Pons (tissue), 1 donor: Measurements from ENCODE around the gene PDE10A.

Experiments used
- DNase-seq: peaks from one replicate; pipeline ENCODE4 v3.0.0-alpha.2; 2016; ENCODE audit warnings: low spot score

Gene PDE10A

DNA sequence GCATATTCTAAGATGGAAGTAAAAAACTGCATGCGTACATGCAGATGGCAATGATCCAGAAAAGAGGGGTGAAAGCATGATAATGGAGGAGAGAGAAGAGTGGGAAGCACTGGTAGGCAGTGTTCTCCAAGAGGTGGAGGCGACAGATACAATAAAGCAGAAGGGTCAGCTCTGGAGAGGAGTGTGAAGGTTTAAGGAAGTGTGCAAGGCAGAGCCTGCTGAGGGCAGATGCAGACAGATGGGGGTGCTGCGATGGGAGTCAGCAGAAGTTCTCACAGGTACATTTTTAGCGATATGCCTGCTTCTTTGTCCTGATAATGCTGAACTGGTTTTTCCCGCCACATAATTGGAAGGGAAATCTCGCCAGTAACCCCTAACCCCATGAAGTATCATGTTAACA is 272.6 kb downstream of the PDE10A start:
- no peak for DNase-seq

DNA sequence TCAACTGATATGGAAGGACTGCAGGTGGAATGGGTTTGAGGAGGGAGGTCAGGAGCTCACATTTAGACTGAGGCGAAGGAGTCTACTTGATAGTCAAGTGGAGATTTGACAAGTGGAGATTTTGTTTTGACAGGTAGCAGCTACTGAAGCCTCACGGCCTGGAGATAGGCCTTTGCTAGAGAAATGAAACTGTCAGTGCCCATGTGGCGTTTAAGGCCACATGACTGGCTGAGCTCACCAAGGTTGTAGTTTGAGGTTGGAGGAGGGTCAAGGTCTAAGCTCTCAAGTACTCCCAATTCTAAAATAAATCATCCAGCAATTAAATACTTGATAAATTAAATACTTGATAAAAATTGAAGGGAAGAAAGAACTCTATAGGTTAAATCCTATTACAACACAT is 273.5 kb downstream of the PDE10A start:
- no peak for DNase-seq

DNA sequence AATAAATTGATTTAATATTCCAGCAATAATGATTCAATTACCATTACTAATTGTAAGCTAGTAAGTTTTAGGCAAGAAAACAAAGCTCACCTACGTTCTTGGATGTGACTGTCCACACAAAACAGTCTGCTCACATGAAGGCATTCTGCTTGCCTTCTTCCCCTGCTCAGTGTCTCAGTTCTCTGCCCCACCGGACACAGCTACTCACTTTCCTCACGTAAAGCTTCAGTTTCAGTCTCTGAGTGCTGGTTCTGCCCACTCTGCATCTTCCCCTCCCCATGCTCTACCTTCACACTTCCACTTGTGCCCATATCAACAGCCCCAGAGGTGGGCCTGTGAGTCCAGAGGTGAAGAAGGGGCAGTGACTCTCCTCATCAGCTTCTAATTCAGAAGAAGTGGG is 279.7 kb downstream of the PDE10A start:
- DNase-seq: no peak

DNA sequence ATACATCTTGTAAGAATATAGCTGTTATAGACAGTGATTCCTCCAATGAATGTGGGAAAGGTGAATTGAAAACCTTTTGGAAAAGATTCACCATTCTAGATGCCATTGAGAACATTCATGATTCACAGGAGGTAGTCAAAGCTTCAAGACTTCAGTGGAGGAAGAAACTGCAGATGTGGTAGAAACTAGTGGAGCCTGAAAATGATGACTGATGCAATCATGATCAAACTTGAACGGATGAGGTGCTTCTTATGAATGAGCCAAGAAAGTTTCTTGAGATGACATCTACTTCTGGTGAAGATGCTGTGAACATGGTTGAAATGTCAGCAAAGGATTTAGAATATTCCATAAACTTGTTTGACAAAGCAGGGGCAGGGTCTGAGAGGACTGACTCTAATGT is 286.9 kb downstream of the PDE10A start:
- no peak for DNase-seq

DNA sequence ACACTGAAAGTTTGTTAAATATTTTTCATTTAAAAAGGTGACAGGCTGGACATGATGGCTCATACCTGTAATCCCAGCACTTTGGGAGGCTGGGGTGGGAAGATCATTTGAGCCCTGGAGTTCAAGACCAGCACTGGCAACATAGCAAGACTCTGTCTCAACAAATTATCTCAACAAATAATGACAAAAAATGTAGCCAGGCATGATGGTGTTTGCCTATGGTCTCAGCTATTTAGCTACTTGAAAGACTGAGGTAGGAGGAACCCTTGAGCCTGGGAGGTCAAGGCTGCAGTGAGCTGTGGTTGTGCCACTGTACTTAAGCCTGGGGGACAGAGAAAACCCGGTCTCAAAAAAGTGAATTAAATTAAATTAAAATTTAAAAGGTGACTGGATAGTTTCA is 297.7 kb downstream of the PDE10A start:
- DNase-seq: no peak

DNA sequence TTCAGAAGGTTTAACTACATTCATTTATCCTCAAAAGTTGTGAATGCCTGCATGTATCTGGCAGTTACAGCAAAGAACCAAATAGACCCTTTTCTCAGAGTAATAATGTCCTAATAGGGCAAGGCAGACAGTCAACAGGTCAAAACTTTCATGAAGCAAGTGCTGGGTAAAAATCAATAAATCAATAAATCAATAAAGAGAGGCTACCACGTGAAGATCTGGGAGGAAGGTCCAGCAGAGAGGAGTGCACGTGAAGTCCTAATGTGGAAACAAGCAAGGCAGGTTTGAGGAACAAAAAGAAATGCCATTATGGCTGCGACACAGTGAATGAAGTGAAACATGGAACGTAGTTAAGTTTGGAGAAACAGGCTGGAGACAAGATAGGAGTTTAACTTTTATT is 317.3 kb downstream of the PDE10A start:
- DNase-seq: no peak

DNA sequence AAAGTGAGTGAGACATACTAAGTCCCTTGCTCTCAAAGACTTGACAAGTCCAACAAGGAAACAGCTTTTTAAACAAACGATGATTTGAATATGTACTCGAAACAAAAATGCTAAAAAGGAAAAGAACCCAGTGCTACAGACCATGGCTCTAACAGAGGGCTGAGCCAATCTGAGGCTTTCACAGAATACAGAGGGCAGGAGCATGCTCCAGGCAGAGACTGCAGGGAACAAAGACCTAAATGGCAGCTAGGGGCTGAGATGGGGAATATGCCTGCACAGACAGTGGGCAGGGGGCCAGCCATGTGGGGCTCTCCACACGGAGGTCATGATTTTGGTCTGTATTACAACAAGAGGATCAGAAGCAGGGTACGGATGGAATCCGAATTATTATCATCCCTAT is 322.5 kb downstream of the PDE10A start:
- DNase-seq: no peak

DNA sequence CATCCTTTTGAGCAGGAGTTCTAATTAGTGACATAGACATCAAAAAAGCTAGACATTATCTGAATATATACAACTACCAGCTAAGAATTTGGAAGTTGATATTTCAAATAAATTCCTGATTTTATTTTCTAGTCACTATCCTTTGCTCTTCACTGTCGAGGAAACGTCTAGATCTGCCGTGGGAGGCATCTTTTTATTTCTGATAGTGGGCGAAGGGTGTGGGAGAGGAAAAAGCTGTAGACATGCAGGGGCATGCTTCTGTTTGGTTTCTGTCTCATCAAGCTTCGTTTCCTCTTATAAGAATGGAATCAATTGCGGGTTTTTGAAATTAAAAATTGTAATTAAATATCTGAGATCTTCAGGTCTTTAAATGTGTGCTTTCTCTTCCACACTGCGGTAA is 337.4 kb downstream of the PDE10A start:
- DNase-seq: no peak

DNA sequence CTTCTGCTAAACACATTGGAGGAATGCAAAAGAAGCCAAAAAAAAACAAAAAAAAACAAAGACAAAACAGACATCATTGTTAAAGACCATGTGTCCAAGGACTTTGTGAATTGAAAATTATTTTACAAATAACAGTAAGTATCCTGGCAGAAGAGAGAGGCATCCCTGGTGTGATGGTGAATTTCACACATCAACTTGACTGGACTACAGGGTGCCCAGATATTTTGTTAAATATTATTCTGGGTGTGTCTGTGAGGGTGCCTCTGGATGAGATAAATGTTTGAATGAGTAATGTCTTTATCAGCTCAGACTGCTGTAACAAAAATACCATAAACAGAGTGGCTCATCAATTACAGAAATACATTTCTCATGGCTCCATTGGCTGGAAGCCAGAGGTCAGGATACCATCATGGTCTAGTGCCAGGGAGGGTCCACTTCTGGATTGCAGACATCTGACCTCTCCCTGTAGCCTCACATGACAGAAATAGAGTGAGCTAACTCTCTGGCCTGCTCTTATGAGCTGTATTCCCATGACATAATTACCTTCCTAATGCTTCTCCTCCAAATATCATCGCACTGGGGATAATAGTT is 341.4 kb downstream of the PDE10A start:
- DNase-seq: no peak

DNA sequence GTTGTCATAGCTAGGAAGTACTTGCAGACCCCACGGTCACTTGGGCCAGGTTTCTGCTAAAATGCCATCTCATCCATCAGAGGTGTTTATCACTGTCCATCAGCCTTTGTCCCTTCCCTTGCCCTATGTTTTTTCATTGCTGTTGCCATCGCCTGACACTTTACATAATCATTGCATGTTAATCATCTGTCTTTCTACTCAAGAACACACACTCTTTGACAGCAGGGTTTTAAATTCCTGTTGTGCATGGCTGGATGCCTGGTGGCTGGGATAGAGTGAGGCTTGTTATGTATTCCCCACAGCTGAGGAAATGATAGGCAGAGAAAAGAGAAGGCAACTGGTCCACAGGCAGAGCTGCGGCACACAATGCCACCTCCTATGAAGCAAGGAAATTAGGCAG is 341.9 kb downstream of the PDE10A start:
- no peak for DNase-seq

DNA sequence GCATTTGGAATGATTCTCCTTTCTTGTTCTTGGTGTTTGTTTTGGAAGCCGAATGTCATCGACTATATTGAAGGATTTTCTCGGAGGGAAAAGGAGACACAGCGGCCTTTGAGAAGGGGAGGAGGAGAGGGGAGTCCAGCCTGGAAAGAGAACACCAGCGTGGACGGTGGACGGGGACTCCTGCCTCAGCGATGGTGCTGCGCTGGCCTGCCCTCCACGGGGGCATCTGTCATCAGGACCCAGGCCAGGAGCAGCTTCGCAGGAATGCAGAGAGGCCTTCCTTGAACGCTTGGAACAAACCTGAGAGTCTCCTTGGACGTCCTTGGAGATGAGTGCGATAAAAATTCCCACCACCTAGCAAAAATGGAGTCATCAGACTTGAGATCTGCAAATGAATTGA is 345.3 kb downstream of the PDE10A start:
- DNase-seq: no peak

DNA sequence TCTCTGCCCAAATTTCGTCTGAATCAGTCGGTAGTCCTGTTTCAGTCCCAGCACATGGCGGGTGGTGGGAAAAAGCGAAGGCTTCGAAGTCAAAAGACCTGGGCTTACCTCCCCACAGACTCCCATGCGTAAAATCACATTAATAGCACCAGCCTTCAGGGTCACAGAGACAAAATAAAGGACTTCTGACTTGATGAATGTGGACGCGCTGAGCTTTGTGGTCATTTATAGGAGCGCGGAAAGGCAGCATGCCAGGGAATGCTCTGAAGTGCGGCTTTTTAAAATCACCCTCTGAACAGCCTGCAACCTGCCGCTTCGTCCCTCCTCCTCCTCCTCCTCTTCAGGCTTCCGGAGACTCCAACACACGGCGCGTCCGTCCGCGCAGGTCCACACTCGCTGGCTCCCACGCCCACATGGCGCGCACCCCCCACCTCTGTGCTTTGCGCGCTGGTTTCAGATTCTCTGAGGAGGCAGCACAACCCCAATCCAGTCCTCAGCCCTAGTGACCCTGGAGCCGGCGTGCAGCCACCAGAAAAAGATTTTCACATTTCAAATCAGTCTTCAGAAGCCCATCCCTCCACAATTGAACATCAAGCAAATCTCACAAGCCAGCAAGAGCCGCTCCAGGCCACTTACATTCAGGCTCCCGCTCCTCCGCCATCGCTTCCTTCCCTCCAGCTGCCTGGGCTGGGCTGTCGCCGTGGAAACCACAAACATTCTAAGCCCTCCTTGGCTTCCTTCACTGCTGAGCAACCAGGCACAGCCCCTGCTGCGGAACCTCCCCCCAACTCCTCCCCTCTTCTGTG is 353.9 kb downstream of the PDE10A start, which contains the start of gene C6orf118:
Gene C6orf118, minus strand, starts transcription at position 680 of the 806 bp plus-strand sequence. Its CDS starts 19 bp downstream, at position 661.
- DNase-seq: no peak

DNA sequence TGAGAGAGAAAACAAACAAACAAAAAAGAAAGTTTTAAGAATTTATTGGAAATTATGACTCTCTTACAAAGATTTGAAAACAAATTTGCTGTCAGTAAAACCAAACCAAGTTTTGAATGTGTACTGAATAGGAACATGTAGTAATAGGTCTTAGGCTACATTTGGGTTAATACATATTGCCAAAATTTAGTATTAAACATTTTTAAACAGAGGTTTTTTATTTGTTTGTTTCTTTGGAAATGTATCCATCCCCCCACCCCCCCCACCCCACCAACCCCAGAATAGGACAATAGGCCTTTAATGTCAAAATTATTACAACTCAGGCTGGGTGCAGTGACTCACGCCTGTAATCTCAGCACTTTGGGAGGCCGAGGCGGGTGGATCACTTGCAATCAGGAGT is 356.1 kb downstream of the PDE10A start:
- DNase-seq: no peak

DNA sequence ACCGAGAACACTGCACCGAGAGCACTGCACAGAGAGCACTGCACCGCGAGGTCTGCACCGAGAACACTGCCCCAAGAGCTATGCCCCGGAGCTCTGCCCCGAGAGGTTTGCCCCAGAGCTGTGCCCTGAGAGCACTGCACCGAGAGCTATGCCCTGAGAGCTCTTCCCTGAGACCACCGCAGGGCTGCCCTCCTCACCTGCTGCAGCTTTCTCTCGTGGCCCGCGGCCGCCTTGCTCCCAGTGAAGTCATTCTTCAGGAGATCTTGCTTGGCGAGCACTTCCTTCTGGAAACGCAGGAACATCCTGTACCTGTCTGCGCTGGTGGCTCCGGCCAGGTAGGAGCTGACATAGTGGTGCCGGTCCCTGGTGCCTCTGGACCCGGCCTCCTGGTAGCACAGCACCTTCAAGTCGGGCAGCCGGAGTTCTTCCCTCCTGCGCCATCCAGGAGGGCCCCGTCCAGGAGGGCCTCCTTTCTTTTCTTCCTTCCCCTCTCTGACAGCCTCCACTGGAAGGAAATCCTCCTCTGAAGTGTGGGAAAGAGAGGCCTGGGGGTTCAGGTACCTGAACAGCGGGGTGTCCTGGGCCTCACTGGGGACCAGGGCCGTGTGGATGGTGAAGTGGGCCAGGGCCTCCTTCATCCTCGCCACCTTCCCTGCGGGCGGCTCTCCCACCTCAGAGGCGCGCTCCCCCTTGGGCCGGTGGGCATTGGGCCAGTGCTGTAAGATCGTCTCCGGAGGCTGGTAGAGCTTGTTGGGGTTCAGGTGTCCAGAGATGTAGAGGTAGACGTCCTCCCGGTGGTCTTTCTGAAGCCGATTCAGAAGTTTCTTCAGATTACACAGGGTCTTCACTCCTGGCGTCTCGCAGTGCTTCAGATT is 361.4 kb downstream of the PDE10A start:
- DNase-seq: no peak

DNA sequence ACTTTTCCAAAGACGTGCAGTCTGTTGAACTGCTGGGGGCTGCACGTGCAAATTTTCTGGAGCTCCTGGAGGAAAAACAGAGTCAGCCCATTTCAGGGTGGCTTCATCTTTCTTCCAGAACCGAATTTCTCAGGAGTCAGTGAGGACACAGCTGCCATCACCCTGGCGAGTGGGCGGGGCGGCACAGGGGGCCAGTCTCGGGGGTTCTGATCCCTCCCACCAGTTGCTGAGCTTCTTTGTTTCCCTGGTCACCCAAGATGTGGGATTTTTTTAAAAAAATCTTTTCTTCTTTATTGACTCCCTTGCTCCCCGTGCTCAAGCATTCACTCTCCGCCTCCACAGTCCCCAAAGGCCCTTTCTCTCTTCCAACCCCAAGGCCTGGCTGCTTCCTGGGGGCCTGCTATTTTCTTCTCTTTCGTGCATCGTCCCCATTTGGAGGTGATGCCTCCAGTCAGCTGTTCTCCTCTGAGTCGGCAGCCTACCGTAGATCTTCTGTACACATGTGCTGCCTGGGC is 362.6 kb downstream of the PDE10A start:
- DNase-seq: no peak

DNA sequence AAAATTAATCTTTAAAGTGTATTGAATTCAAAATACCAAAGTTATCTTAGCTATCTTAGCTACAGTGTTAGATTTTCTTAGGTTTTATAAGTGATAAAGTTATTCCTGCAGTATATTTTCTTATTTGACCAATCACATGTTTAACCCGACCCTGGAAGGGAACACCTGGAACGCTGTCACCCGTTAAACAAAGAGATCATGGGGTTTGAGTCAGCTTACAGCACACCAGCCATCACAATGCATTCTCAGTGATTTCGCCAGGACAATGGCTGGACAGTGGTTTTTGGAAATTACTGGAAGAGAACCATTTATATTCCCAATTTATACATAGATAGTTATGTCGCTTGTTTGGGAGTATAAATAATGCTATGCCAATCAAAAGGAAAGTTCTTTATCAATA is 364.2 kb downstream of the PDE10A start:
- peak; percentile 10 for DNase-seq

DNA sequence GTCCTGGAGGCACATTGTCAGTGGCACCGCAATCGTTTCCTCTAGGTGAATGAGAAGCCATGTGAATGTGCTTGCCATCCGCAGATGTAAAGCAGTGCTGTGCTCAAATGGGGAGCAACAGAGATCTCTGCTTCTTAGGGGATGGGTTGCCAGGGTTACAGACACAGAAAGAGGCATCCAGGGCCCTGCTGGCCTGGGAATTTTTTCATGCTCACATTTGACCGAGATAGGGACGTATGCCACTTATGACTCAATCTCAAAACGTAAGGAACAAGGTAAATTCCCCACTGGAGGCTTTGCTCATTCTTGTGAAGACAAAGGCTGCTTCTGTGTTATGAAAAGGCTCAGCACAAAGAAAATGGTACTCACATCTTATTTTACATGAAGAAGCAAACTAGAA is 364.6 kb downstream of the PDE10A start:
- no peak for DNase-seq

DNA sequence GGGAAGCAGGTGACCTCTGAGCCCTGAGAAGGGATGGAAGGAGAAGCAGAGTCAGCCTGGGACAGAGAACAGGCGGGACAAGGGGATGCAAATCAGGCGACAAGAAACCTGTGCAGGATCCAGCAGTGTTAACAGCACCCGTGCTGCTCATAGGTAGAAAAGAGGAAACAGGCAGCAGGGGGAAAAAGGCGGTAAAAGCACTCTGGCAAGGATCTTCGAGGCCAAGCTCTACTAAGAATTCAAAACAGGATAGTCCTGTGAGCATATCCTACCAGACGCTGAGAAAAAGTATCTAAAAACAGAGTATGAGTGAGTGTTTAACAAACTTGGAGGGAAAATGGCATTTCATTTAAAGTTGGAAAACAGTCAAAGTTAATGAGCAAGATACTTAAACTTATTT is 370.4 kb downstream of the PDE10A start:
- no peak for DNase-seq
